Astrocyte (in vitro differentiated cells and primary cell): ENCODE measurements around the gene PLCH2. TPM values are rescaled to one million over a fixed set of nuclear protein-coding genes. Genes with fewer than 3 reads are reported as not detected.

ENCODE experiments used
- DNase-seq: peaks from one replicate; pipeline ENCODE4 v3.0.0-alpha.2; 2010; ENCODE audit warnings: low read depth
- FAIRE-seq: peaks from 2 replicates; lab custom pipeline; 2011; peaks lifted over from hg19 to GRCh38; lab: Jason Lieb, UNC
- H2AFZ ChIP-seq: 2 replicates; pipeline ENCODE4 v1.6.0; 2012; ENCODE audit warnings: low read depth, low read length, inconsistent platforms
- H3K27ac ChIP-seq: 2 replicates; pipeline ENCODE4 v1.5.1; 2011; ENCODE audit warnings: low read depth, low read length, inconsistent platforms
- H3K27me3 ChIP-seq: 2 replicates; pipeline ENCODE4 v1.6.0; 2011; ENCODE audit warnings: low read length, inconsistent platforms; ENCODE audit not compliant: insufficient read depth
- H3K36me3 ChIP-seq: 2 replicates; pipeline ENCODE4 v1.5.1; 2011; ENCODE audit warnings: low read length, inconsistent platforms; ENCODE audit not compliant: insufficient read depth
- H3K4me1 ChIP-seq: 2 replicates; pipeline ENCODE4 v1.5.1; 2011; ENCODE audit warnings: low read length, inconsistent platforms; ENCODE audit not compliant: insufficient read depth
- H3K4me2 ChIP-seq: 2 replicates; pipeline ENCODE4 v1.6.0; 2012; ENCODE audit warnings: low read length, inconsistent platforms
- H3K4me3 ChIP-seq: 2 replicates; pipeline ENCODE4 v1.5.1; 2011; ENCODE audit warnings: low read depth, mild to moderate bottlenecking, low read length, inconsistent platforms; ENCODE audit not compliant: insufficient read depth
- H3K79me2 ChIP-seq: 2 replicates; pipeline ENCODE4 v1.6.0; 2012; ENCODE audit warnings: mild to moderate bottlenecking, low read length, inconsistent platforms; ENCODE audit not compliant: insufficient read depth
- H3K9ac ChIP-seq: 2 replicates; pipeline ENCODE4 v1.6.0; 2012; ENCODE audit warnings: mild to moderate bottlenecking, low read length, inconsistent platforms
- H3K9me3 ChIP-seq: 2 replicates; pipeline ENCODE4 v1.5.1; 2012; ENCODE audit warnings: low read depth, mild to moderate bottlenecking, low read length, inconsistent platforms; ENCODE audit not compliant: insufficient read depth
- H4K20me1 ChIP-seq: 2 replicates; pipeline ENCODE4 v1.6.0; 2012; ENCODE audit warnings: low read length, inconsistent platforms; ENCODE audit not compliant: insufficient read depth
- H3K27ac Mint-ChIP-seq: one replicate; pipeline ENCODE4 v1.8.0; 2021; ENCODE audit warnings: mild to moderate bottlenecking, mixed read lengths; ENCODE audit not compliant: unreplicated experiment
- H3K27me3 Mint-ChIP-seq: one replicate; pipeline ENCODE4 v1.8.0; 2021; ENCODE audit warnings: low read depth, mixed read lengths; ENCODE audit not compliant: unreplicated experiment
- H3K36me3 Mint-ChIP-seq: one replicate; pipeline ENCODE4 v1.8.0; 2021; ENCODE audit warnings: low read depth, mixed read lengths; ENCODE audit not compliant: unreplicated experiment
- H3K4me1 Mint-ChIP-seq: one replicate; pipeline ENCODE4 v1.8.0; 2021; ENCODE audit warnings: low read depth, mixed read lengths; ENCODE audit not compliant: unreplicated experiment
- H3K4me3 Mint-ChIP-seq: one replicate; pipeline ENCODE4 v1.8.0; 2021; ENCODE audit warnings: mild to moderate bottlenecking, moderate library complexity, mixed read lengths; ENCODE audit not compliant: unreplicated experiment
- H3K9me3 Mint-ChIP-seq: one replicate; pipeline ENCODE4 v1.8.0; 2021; ENCODE audit warnings: mild to moderate bottlenecking, mixed read lengths; ENCODE audit not compliant: unreplicated experiment
- EZH2 ChIP-seq: IDR thresholded peaks from 2 replicates; pipeline ENCODE4 v1.6.1; 2012; ENCODE audit warnings: mild to moderate bottlenecking, low read length, inconsistent platforms; ENCODE audit not compliant: insufficient read depth
- total RNA-seq: library from RNA; stranded (reverse); gene quantifications from 2 replicates; pipeline ENCODE4 v1.2.1, GENCODE V29; 2021
- TF ChIP-seq, protein P1 (sequence below): IDR thresholded peaks from 2 replicates; pipeline ENCODE4 v1.5.1; 2011; ENCODE audit warnings: low read depth, mild to moderate bottlenecking, inconsistent platforms, low read length, moderate library complexity; ENCODE audit not compliant: insufficient read depth

The PLCH2 gene
- total RNA-seq, 1 donor from 2014 or later = 2.0 TPM

GRCh38 chr1:2527556-2527860 lies 51.4 kb downstream of the PLCH2 start:
- Histone ChIP-seq H4K20me1 (peaks cover 34% of the 10 kb centered on the region), H3K27ac (no peak overlapping the region), H3K4me3 (no peak overlapping the region), H3K4me2 (no peak overlapping the region), H3K79me2 (peaks cover 35% of the 10 kb centered on the region), H3K27me3 (peaks cover 6% of the 10 kb centered on the region), H2AFZ (no peak overlapping the region), H3K36me3 (peaks cover 3% of the 10 kb centered on the region), H3K9me3 (no peaks in the 10 kb centered on the region), H3K4me1 (peaks cover 40% of the 10 kb centered on the region), H3K9ac (no peak overlapping the region)
- peak overlapping the region; percentile 47 for H3K4me3 Mint-ChIP-seq
- H3K9me3 Mint-ChIP-seq = no peaks in the 10 kb centered on the region
- no peak for TF ChIP-seq EZH2
- TF ChIP-seq, protein P1, sequence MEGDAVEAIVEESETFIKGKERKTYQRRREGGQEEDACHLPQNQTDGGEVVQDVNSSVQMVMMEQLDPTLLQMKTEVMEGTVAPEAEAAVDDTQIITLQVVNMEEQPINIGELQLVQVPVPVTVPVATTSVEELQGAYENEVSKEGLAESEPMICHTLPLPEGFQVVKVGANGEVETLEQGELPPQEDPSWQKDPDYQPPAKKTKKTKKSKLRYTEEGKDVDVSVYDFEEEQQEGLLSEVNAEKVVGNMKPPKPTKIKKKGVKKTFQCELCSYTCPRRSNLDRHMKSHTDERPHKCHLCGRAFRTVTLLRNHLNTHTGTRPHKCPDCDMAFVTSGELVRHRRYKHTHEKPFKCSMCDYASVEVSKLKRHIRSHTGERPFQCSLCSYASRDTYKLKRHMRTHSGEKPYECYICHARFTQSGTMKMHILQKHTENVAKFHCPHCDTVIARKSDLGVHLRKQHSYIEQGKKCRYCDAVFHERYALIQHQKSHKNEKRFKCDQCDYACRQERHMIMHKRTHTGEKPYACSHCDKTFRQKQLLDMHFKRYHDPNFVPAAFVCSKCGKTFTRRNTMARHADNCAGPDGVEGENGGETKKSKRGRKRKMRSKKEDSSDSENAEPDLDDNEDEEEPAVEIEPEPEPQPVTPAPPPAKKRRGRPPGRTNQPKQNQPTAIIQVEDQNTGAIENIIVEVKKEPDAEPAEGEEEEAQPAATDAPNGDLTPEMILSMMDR = no peak
- FAIRE-seq (no peak), DNase-seq (no peak)
- H3K27me3 Mint-ChIP-seq = peaks cover 20% of the 10 kb centered on the region
- peaks cover 2% of the 10 kb centered on the region for H3K36me3 Mint-ChIP-seq
- peaks cover 14% of the 10 kb centered on the region for H3K4me1 Mint-ChIP-seq
- no peak overlapping the region for H3K27ac Mint-ChIP-seq

GRCh38 chr1:2528016-2528415 lies 51.9 kb downstream of the PLCH2 start:
- no peak for DNase-seq
- Histone ChIP-seq H3K36me3 (no peaks in the 10 kb centered on the region), H3K79me2 (peaks cover 30% of the 10 kb centered on the region), H2AFZ (no peak overlapping the region), H3K4me3 (no peak overlapping the region), H3K4me2 (no peak overlapping the region), H3K4me1 (peaks cover 42% of the 10 kb centered on the region), H4K20me1 (peaks cover 29% of the 10 kb centered on the region), H3K27ac (no peak overlapping the region), H3K27me3 (peaks cover 6% of the 10 kb centered on the region), H3K9me3 (no peaks in the 10 kb centered on the region), H3K9ac (no peak overlapping the region)
- H3K27me3 Mint-ChIP-seq = peaks cover 24% of the 10 kb centered on the region
- no peak overlapping the region for H3K4me3 Mint-ChIP-seq
- H3K27ac Mint-ChIP-seq = no peak overlapping the region
- peaks cover 14% of the 10 kb centered on the region for H3K4me1 Mint-ChIP-seq
- H3K9me3 Mint-ChIP-seq = no peaks in the 10 kb centered on the region
- H3K36me3 Mint-ChIP-seq = peaks cover 2% of the 10 kb centered on the region
- FAIRE-seq = no peak
- TF ChIP-seq EZH2 = no peak
- TF ChIP-seq, protein P1 = no peak

DNA sequence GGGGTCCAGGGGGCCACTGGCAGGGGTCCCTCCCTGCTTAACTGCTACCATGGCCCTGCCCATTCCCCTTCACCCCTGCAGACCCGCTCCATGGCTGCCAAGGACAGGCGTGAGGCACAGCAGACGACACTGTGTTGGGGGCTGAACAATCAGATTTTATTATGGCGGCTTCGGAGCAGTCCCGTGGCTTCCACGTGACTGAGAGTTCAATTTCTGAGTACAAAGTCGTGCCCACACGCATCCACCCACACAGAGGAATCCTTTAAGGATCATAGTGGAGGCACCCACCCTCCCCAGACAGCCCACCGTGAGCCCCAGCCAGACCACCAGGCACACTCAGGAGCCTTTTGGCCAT lies 52.5 kb downstream of the PLCH2 start:
- peak overlapping the region; percentile 65 for H3K4me2 ChIP-seq

More for the DNA sequence above, 52.5 kb downstream of the PLCH2 start:
- no peak overlapping the region for H3K9ac ChIP-seq
- H3K27me3 Mint-ChIP-seq = peaks cover 29% of the 10 kb centered on the region
- no peaks in the 10 kb centered on the region for H3K36me3 ChIP-seq
- peaks cover 42% of the 10 kb centered on the region for H3K4me1 ChIP-seq
- H3K27ac Mint-ChIP-seq = no peak overlapping the region
- no peak overlapping the region for H3K27ac ChIP-seq
- H4K20me1 ChIP-seq = peaks cover 24% of the 10 kb centered on the region
- no peaks in the 10 kb centered on the region for H3K36me3 Mint-ChIP-seq
- FAIRE-seq (no peak), DNase-seq (no peak)
- no peak overlapping the region for H2AFZ ChIP-seq
- H3K79me2 ChIP-seq = peaks cover 24% of the 10 kb centered on the region
- no peak overlapping the region for H3K4me3 ChIP-seq
- H3K9me3 ChIP-seq = no peaks in the 10 kb centered on the region
- H3K4me1 Mint-ChIP-seq = peaks cover 10% of the 10 kb centered on the region
- H3K9me3 Mint-ChIP-seq = no peaks in the 10 kb centered on the region
- no peak overlapping the region for H3K4me3 Mint-ChIP-seq
- peaks cover 6% of the 10 kb centered on the region for H3K27me3 ChIP-seq
- TF ChIP-seq EZH2 = no peak
- TF ChIP-seq, protein P1 = no peak
